ENCODE data around the gene OCA2.

The OCA2 gene

GRCh38 chr15:27951191-27951890 is 147.8 kb downstream of the OCA2 start:
- Histone ChIP-seq H3K4me3 (ENCODE audit: low read depth, low read length) (no peak overlapping the region), H4K91ac (ENCODE audit: low read depth, low read length) (no peak overlapping the region), H3K27me3 (ENCODE audit: insufficient read depth, low read length) (no peaks in the 10 kb centered on the region), H3K4me1 (ENCODE audit: control insufficient read depth in 1 of 2, insufficient read depth in 2 of 2, low read length in 2 of 2) (no peaks in the 10 kb centered on the region), H3K9ac (ENCODE audit: low read length) (no peak overlapping the region), H3K18ac (ENCODE audit: low read length) (no peak overlapping the region), H2BK120ac (ENCODE audit: insufficient read depth, low read length, poor library complexity) (no peak overlapping the region), H3K23ac (ENCODE audit: low read length) (no peak overlapping the region), H3K4ac (ENCODE audit: low read depth, low read length) (no peak overlapping the region), H4K12ac (ENCODE audit: low read depth, low read length) (no peak overlapping the region), H2AFZ (ENCODE audit: insufficient read depth, low read length, poor library complexity) (no peak overlapping the region), H3K79me2 (ENCODE audit: control insufficient read depth, insufficient read depth, low read length, poor library complexity) (no peaks in the 10 kb centered on the region), H3K36me3 (ENCODE audit: control insufficient read depth in 1 of 2, insufficient read depth in 2 of 2, low read length in 2 of 2) (no peaks in the 10 kb centered on the region), H3K79me1 (ENCODE audit: low read length) (no peaks in the 10 kb centered on the region), H2BK5ac (ENCODE audit: low read depth, low read length, poor library complexity) (no peak overlapping the region), H3K9me3 (ENCODE audit: insufficient read depth, low read depth, low read length) (peaks cover 2% of the 10 kb centered on the region), H3K14ac (ENCODE audit: low read length) (no peak overlapping the region), H4K8ac (ENCODE audit: low read depth, low read length) (no peak overlapping the region), H3K4me2 (ENCODE audit: low read length) (no peak overlapping the region), H2AK5ac (ENCODE audit: low read length) (no peak overlapping the region), H3K27ac (ENCODE audit: low read depth, low read length) (no peak overlapping the region), H2BK12ac (ENCODE audit: low read length) (no peak overlapping the region)
- DNase-seq = no peak
- no CpG with 5 or more reads among the region's 13 CpGs for WGBS (ENCODE audit: extremely low coverage, insufficient coverage, insufficient read length)

- Histone ChIP-seq H4K12ac (ENCODE audit: low read depth, low read length) (no peak overlapping the region), H3K79me2 (ENCODE audit: control insufficient read depth, insufficient read depth, low read length, poor library complexity) (no peaks in the 10 kb centered on the region), H4K8ac (ENCODE audit: low read depth, low read length) (no peak overlapping the region), H3K9me3 (ENCODE audit: insufficient read depth, low read depth, low read length) (peaks cover 2% of the 10 kb centered on the region), H3K79me1 (ENCODE audit: low read length) (no peaks in the 10 kb centered on the region), H2BK120ac (ENCODE audit: insufficient read depth, low read length, poor library complexity) (no peak overlapping the region), H3K4me3 (ENCODE audit: low read depth, low read length) (no peak overlapping the region), H3K4me1 (ENCODE audit: control insufficient read depth in 1 of 2, insufficient read depth in 2 of 2, low read length in 2 of 2) (no peaks in the 10 kb centered on the region), H2AK5ac (ENCODE audit: low read length) (no peak overlapping the region), H3K14ac (ENCODE audit: low read length) (no peak overlapping the region), H3K4me2 (ENCODE audit: low read length) (no peak overlapping the region), H3K23ac (ENCODE audit: low read length) (no peak overlapping the region), H3K36me3 (ENCODE audit: control insufficient read depth in 1 of 2, insufficient read depth in 2 of 2, low read length in 2 of 2) (no peaks in the 10 kb centered on the region), H3K27me3 (ENCODE audit: insufficient read depth, low read length) (no peaks in the 10 kb centered on the region), H3K18ac (ENCODE audit: low read length) (no peak overlapping the region), H3K4ac (ENCODE audit: low read depth, low read length) (no peak overlapping the region), H3K9ac (ENCODE audit: low read length) (no peak overlapping the region), H2AFZ (ENCODE audit: insufficient read depth, low read length, poor library complexity) (no peak overlapping the region), H3K27ac (ENCODE audit: low read depth, low read length) (no peak overlapping the region), H4K91ac (ENCODE audit: low read depth, low read length) (no peak overlapping the region), H2BK5ac (ENCODE audit: low read depth, low read length, poor library complexity) (no peak overlapping the region), H2BK12ac (ENCODE audit: low read length) (no peak overlapping the region)
- no peak for DNase-seq
- no CpG with 5 or more reads among the region's 10 CpGs for WGBS (ENCODE audit: extremely low coverage, insufficient coverage, insufficient read length)
Measured at GRCh38 chr15:27949089-27949488, 150.0 kb downstream of the OCA2 start.

- Histone ChIP-seq H3K14ac (ENCODE audit: low read length) (no peak overlapping the region), H4K12ac (ENCODE audit: low read depth, low read length) (no peak overlapping the region), H3K4me1 (ENCODE audit: control insufficient read depth in 1 of 2, insufficient read depth in 2 of 2, low read length in 2 of 2) (peaks cover 2 to 3% of the 10 kb centered on the region in 2 experiments), H3K18ac (ENCODE audit: low read length) (no peak overlapping the region), H3K27me3 (ENCODE audit: insufficient read depth, low read length) (no peaks in the 10 kb centered on the region), H2BK12ac (ENCODE audit: low read length) (no peak overlapping the region), H2BK5ac (ENCODE audit: low read depth, low read length, poor library complexity) (no peak overlapping the region), H3K9ac (ENCODE audit: low read length) (no peak overlapping the region), H2AK5ac (ENCODE audit: low read length) (no peak overlapping the region), H3K79me2 (ENCODE audit: control insufficient read depth, insufficient read depth, low read length, poor library complexity) (no peaks in the 10 kb centered on the region), H3K79me1 (ENCODE audit: low read length) (no peaks in the 10 kb centered on the region), H3K36me3 (ENCODE audit: control insufficient read depth in 1 of 2, insufficient read depth in 2 of 2, low read length in 2 of 2) (no peaks in the 10 kb centered on the region), H4K91ac (ENCODE audit: low read depth, low read length) (no peak overlapping the region), H2AFZ (ENCODE audit: insufficient read depth, low read length, poor library complexity) (no peak overlapping the region), H3K4me2 (ENCODE audit: low read length) (no peak overlapping the region), H3K4me3 (ENCODE audit: low read depth, low read length) (no peak overlapping the region), H3K27ac (ENCODE audit: low read depth, low read length) (no peak overlapping the region), H3K9me3 (ENCODE audit: insufficient read depth, low read depth, low read length) (no peaks in the 10 kb centered on the region), H3K23ac (ENCODE audit: low read length) (no peak overlapping the region), H2BK120ac (ENCODE audit: insufficient read depth, low read length, poor library complexity) (no peak overlapping the region), H4K8ac (ENCODE audit: low read depth, low read length) (no peak overlapping the region), H3K4ac (ENCODE audit: low read depth, low read length) (no peak overlapping the region)
- no peak for DNase-seq
- WGBS (ENCODE audit: extremely low coverage, insufficient coverage, insufficient read length) = no CpG with 5 or more reads among the region's 2 CpGs
Measured at GRCh38 chr15:27939246-27939645, 159.9 kb downstream of the OCA2 start.

- H4K91ac ChIP-seq (ENCODE audit: low read depth, low read length) = no peak overlapping the region
- H3K27me3 ChIP-seq (ENCODE audit: insufficient read depth, low read length) = no peaks in the 10 kb centered on the region
- H2AFZ ChIP-seq (ENCODE audit: insufficient read depth, low read length, poor library complexity) = no peak overlapping the region
- no peak overlapping the region for H3K4me3 ChIP-seq (ENCODE audit: low read depth, low read length)
- no peak overlapping the region for H2BK12ac ChIP-seq (ENCODE audit: low read length)
- no peak overlapping the region for H3K9ac ChIP-seq (ENCODE audit: low read length)
- H2AK5ac ChIP-seq (ENCODE audit: low read length) = no peak overlapping the region
- peaks cover 1% of the 10 kb centered on the region for H3K9me3 ChIP-seq (ENCODE audit: insufficient read depth, low read depth, low read length)
- no peaks in the 10 kb centered on the region for H3K36me3 ChIP-seq (ENCODE audit: control insufficient read depth in 1 of 2, insufficient read depth in 2 of 2, low read length in 2 of 2)
- no peak overlapping the region for H3K4me2 ChIP-seq (ENCODE audit: low read length)
- no peak overlapping the region for H4K12ac ChIP-seq (ENCODE audit: low read depth, low read length)
- no peak overlapping the region for H2BK120ac ChIP-seq (ENCODE audit: insufficient read depth, low read length, poor library complexity)
- H3K4me1 ChIP-seq (ENCODE audit: control insufficient read depth in 1 of 2, insufficient read depth in 2 of 2, low read length in 2 of 2) = peaks cover 2 to 3% of the 10 kb centered on the region in 2 experiments
- no peak overlapping the region for H4K8ac ChIP-seq (ENCODE audit: low read depth, low read length)
- no peaks in the 10 kb centered on the region for H3K79me1 ChIP-seq (ENCODE audit: low read length)
- H3K14ac ChIP-seq (ENCODE audit: low read length) = no peak overlapping the region
- H3K4ac ChIP-seq (ENCODE audit: low read depth, low read length) = no peak overlapping the region
- no peak overlapping the region for H3K18ac ChIP-seq (ENCODE audit: low read length)
- WGBS (ENCODE audit: extremely low coverage, insufficient coverage, insufficient read length) = no CpG with 5 or more reads among the region's 1 CpG
- H3K27ac ChIP-seq (ENCODE audit: low read depth, low read length) = no peak overlapping the region
- no peaks in the 10 kb centered on the region for H3K79me2 ChIP-seq (ENCODE audit: control insufficient read depth, insufficient read depth, low read length, poor library complexity)
- no peak for DNase-seq
- no peak overlapping the region for H3K23ac ChIP-seq (ENCODE audit: low read length)
- no peak overlapping the region for H2BK5ac ChIP-seq (ENCODE audit: low read depth, low read length, poor library complexity)
Measured at GRCh38 chr15:27937851-27938250, 161.3 kb downstream of the OCA2 start.

All from trophoblast cell (in vitro differentiated cells and primary cell).